Muscle layer of duodenum (tissue), 2 donors: ENCODE data around the gene ZFP36L1.

ENCODE experiments used
- H3K27ac ChIP-seq: one replicate; pipeline ENCODE4 v1.7.0; 2013; ENCODE audit warnings: mild to moderate bottlenecking, low read length
- H3K27me3 ChIP-seq: one replicate; pipeline ENCODE4 v1.7.0; 2013; ENCODE audit warnings: low read depth, mild to moderate bottlenecking, control low read depth, low read length
- H3K36me3 ChIP-seq, 2 donors: one replicate each; pipeline ENCODE4 v1.7.0; 2013; ENCODE audit warnings: low read length in 2 of 2, control low read depth in 1 of 2, mild to moderate bottlenecking in 1 of 2; ENCODE audit not compliant: insufficient read depth in 2 of 2, control insufficient read depth in 1 of 2
- H3K4me1 ChIP-seq, 2 donors: one replicate each; pipeline ENCODE4 v1.7.0; 2013; ENCODE audit warnings: low read length in 2 of 2, mild to moderate bottlenecking in 2 of 2, control low read depth in 1 of 2, moderate library complexity in 1 of 2; ENCODE audit not compliant: insufficient read depth in 2 of 2, control insufficient read depth in 1 of 2
- H3K4me3 ChIP-seq, 2 donors: one replicate each; pipeline ENCODE4 v1.7.0; 2013; ENCODE audit warnings: low read length in 2 of 2, low read depth in 1 of 2, mild to moderate bottlenecking in 1 of 2
- H3K9me3 ChIP-seq, 2 donors: one replicate each; pipeline ENCODE4 v1.7.0; 2013; ENCODE audit warnings: low read length in 2 of 2, control low read depth in 1 of 2, mild to moderate bottlenecking in 1 of 2; ENCODE audit not compliant: control insufficient read depth in 1 of 2
- donor health status: healthy.

The ZFP36L1 gene

GRCh38 chr14:68787092-68787992 lies 5.5 kb downstream of the ZFP36L1 start:
- H3K36me3 ChIP-seq = peaks cover 29 to 30% of the 10 kb centered on the region in 2 donors
- H3K4me1 ChIP-seq = peaks cover 1 to 12% of the 10 kb centered on the region in 2 donors
- H3K9me3 ChIP-seq = no peaks in the 10 kb centered on the region
- H3K27me3 ChIP-seq = no peaks in the 10 kb centered on the region
- peak overlapping the region; percentile 14 to 27 for H3K4me3 ChIP-seq
- H3K27ac ChIP-seq = peak overlapping the region; percentile 84

DNA sequence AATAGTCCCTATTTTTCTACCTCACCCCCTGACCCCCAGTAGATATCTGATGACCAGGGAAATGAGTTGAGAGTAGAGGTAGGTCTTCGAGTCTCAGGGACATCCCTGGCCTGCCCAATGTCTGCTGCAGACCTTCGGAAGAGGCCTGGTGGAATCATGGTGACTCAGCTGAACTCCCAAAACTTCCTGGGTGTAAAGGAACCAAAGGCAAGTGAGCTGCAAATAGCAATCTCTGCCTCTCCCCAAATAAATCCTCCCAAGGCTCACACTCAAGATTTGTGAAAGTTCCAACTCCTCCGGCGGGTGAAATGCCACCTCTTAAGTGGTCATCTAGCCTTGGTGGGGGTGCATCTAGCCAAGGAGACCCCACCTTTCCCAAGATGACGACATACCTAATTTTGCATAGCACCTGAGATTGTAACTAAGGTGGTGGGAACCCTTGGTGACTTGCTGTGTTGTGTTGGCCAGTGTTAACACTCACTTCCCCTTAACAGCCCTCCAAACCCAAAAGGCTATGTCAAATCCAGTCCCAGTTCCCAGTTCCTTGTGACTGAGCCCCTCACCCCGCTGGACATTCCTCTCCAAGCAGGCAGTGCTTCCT lies 6.3 kb downstream of the ZFP36L1 start:
- Histone ChIP-seq H3K27me3 (no peaks in the 10 kb centered on the region), H3K4me1 (peaks cover 9 to 16% of the 10 kb centered on the region in 2 donors), H3K36me3 (peaks cover 26 to 30% of the 10 kb centered on the region in 2 donors), H3K4me3 (no peak overlapping the region), H3K27ac (peak overlapping the region; percentile 84), H3K9me3 (no peaks in the 10 kb centered on the region)

DNA sequence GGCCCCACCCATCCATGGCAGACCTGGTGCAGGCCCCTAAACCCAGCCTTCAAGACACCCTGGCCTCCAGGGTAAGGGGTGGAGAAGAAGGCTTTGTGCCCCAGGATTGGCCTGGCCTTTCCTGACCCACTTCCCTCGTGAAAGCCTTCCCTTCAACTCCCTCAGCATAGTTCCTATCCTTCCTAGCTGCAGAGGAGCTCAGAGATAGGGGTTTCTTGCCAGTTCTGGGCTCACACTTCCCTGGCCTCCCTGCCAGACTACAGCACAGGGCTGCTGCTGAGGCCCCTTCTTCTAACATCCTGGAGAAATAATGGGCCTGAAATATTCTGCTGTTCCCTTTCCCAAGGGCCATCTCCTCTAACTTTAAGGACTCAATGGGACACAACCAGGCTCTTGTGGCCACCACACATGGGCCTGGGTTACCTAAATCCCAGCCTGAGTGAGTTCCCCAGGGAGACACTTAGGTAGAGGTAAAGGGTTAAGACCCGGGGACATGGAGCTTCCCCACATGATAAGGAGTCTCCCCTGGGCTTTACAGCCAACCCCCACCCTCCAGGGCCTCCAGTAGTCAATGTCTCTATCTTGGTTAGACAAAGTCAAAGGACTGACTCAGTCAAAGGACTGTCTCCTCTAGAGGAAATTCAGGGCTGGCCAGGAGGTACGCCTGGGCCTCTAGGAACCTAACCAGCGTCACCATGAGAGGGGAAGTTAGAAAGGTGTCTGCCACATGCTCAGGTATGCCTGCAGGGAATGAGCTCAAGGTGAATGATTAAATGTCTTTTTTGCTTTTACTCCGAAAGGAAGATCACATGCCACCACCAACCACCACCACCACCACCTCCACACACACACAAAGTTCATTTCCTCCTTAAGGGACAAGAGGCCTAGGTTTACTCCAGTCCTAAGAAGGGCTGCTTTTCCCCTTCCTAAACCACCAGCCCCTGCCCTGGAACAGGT lies 7.1 kb downstream of the ZFP36L1 start:
- H3K4me3 ChIP-seq = no peak overlapping the region
- H3K4me1 ChIP-seq = peaks cover 16 to 23% of the 10 kb centered on the region in 2 donors
- H3K9me3 ChIP-seq = no peaks in the 10 kb centered on the region
- H3K27me3 ChIP-seq = no peaks in the 10 kb centered on the region
- peaks cover 19 to 29% of the 10 kb centered on the region in 2 donors for H3K36me3 ChIP-seq
- H3K27ac ChIP-seq = peak overlapping the region; percentile 84

- H3K4me1 ChIP-seq = peaks cover 24 to 31% of the 10 kb centered on the region in 2 donors
- peak overlapping the region; percentile 84 for H3K27ac ChIP-seq
- H3K4me3 ChIP-seq = no peak overlapping the region
- peaks cover 12 to 23% of the 10 kb centered on the region in 2 donors for H3K36me3 ChIP-seq
- no peaks in the 10 kb centered on the region for H3K27me3 ChIP-seq
- no peaks in the 10 kb centered on the region for H3K9me3 ChIP-seq
Measured at GRCh38 chr14:68784978-68785533, 7.8 kb downstream of the ZFP36L1 start.

- Histone ChIP-seq H3K36me3 (peaks cover 5 to 17% of the 10 kb centered on the region in 2 donors), H3K9me3 (no peaks in the 10 kb centered on the region), H3K27me3 (no peaks in the 10 kb centered on the region), H3K27ac (peak overlapping the region; percentile 83), H3K4me3 (no peak overlapping the region), H3K4me1 (peaks cover 30 to 36% of the 10 kb centered on the region in 2 donors)
Measured at GRCh38 chr14:68784226-68784910, 8.5 kb downstream of the ZFP36L1 start.

DNA sequence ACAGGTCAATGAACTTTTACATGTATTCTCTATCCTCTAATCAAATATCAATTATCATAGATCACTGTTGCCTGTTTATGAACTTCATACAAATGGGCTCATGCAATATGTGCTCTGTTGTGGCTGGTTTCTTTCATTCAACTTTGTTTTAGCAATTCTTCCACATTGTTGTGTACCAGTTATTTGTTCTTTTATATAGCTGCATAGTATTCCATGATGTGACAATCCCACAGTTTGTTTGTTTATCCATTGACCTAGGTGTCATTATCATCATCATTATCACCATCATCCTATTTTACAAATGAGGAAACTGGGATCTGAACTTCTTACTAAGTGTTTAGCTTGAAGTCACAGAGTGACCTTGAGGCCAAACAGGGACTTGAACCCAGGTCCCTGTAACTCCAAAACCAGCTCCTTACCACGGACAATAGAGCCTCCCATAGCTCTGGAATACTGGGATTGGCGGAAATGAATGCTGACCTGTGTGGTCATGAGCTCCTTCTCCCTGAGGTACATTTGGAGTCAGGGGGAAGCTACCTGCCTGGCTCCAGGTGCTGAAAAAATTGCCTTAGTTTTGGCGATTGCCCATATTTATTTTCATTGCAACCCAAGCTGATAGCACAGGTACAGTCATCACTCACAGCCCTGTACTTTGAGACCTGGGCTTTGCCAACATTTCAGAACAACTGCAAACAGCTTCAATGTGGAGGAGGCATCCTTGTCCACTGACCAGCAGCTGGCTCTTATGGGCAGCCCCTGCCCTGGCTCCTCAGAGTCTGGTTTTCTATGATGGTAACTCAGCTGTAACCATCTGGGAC lies 9.2 kb downstream of the ZFP36L1 start:
- Histone ChIP-seq H3K9me3 (no peaks in the 10 kb centered on the region), H3K27ac (peak overlapping the region; percentile 83), H3K27me3 (no peaks in the 10 kb centered on the region), H3K4me1 (peaks cover 31 to 38% of the 10 kb centered on the region in 2 donors), H3K4me3 (no peak overlapping the region), H3K36me3 (peaks cover 0 to 12% of the 10 kb centered on the region in 2 donors)

DNA sequence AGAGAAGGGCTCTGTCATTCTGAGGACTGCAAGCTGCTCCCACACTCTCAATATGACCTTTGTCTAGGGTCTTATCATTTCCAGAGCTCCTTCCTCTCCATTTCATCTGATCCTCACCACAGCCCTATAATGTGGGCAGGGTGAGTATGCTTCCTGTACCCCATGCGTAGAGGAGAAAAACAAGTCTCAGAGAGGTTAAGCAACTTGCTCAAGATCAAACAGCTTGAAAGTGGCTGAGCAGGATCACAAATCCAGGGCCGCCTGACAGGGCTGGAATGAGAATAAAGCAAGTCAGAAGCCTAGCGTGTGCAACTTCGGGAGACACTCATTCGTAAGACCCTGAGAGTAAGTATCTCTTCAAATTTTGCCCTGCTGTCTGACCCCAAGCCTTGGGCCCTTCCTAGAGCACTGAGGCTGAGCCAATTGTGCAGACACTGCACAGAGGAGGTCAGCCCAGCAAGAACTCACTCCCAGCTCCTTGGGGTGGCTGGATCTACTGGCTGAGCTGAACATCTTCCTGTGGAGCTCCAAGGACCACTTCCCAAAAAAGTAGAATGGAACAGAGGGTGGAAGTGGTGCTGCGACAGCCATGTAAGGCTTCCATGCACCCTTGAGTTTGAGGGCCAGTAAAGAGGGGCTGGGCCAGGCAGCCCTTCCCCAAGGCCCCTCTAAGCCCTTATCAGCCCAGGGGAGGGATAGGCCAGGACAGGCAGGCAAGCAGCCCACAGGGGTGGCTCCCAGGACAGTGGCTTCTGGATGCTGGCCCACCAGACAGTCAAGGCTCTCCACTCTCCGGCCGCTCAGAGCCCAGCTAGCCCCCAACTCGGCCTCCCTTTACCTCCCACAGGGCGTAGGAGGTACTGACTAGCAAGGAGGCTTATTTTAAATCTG lies 10.5 kb downstream of the ZFP36L1 start:
- peaks cover 31 to 32% of the 10 kb centered on the region in 2 donors for H3K4me1 ChIP-seq
- H3K9me3 ChIP-seq = no peaks in the 10 kb centered on the region
- H3K36me3 ChIP-seq = peaks cover 0 to 3% of the 10 kb centered on the region in 2 donors
- peak overlapping the region; percentile 75 for H3K27ac ChIP-seq
- H3K4me3 ChIP-seq = no peak overlapping the region
- no peaks in the 10 kb centered on the region for H3K27me3 ChIP-seq

DNA sequence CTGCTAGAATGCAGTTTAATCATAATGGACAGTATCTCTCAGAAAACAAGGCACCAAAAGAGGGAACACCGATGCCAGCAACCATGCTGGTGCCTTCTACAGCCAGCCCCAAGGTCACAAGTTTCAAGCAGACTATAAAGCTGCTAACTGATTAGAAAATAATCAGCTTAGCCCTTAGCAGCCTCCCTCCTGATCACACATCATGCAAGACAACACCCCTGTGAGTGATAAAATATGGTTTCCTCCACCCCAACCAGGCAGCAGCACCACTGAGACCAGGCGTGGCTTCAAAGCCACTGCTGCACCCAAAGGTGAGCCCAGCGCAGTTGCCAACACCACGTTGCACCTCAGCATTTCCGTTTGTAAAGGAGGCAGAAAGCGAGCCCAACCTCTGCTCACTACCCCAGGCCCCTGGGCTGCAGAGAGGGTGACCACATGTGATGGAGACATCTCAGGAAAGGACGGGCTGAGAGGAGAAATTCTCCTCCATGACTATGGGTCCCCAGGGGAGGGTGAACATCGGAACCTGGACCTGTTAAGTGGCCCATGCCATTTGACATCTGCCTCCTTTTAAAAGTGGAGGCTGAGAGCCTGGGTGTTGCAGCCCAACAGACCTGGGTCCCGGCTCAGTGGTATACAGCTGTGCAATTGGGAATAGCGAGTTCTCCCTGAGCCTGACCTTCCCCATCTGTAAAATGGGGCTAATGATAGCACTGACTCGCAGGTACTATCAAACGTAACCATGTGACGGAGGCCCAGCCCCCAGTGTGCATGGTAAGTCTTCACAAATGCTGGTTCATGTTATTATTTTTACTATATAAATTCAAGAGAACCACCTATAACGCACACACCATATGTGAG lies 11.5 kb downstream of the ZFP36L1 start:
- Histone ChIP-seq H3K27ac (peak overlapping the region; percentile 75), H3K9me3 (no peaks in the 10 kb centered on the region), H3K27me3 (no peaks in the 10 kb centered on the region), H3K4me3 (no peak overlapping the region), H3K36me3 (no peaks in the 10 kb centered on the region), H3K4me1 (peaks cover 30 to 31% of the 10 kb centered on the region in 2 donors)
